ENCODE measurements around the gene TFEB. TPM values are rescaled to one million over a fixed set of nuclear protein-coding genes. Genes with fewer than 3 reads are reported as not detected.

TFEB gene
- total RNA-seq, 1 experiment from 2014 or later = 6.6 TPM

DNA sequence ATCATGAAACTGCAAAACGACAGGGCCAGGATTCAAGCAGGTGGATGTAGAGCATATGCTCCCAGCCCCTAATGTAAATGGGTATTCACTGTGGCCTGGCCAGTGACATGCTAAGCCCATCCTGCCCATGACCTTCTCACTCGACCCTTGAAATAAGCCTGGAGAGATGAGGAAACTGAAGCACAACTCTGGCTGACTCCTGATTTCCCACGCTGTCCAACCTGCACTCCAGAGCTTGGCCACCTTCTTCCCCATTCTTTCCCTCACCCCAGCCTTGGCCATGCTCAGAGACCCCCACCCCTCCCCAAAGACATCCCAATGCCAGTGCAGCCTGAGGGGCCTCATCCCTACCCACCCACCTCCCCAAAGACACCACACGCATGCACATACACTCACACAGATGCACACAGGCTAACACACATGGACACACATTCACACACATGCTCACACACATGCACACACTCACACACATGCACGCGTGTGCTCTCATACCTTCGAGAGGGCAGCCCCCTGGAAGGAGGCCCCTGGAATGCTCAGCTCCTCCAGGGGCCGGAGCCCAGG is 12.4 kb downstream of the TFEB start:
- H3K9me3 Mint-ChIP-seq (ENCODE audit: low read depth, unreplicated experiment) = no peaks in the 10 kb centered on the region

DNA sequence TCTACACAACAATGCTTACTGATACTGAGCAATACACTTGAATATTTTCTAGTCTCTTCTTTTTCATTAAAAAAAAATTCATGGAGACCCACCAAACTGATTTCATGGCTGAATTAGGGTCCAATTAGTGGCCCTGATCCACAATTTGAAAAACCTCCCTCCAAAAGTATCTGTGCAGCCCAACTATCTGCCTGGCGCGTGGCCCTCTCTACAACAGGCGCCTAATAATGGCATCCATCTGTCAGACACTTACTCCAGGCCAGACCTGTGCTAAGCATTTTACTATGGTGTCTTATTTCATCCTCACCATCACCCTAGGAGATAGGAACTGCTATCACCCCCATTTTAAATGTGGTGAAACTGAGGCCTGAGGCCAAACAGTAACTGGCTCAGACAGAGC is 14.0 kb downstream of the TFEB start:
- H3K36me3 Mint-ChIP-seq (ENCODE audit: insufficient read depth, unreplicated experiment) = peaks cover 5% of the 10 kb centered on the region
- intact Hi-C loops (cut with micrococcal nuclease; ENCODE audit: unreplicated experiment) = no loop called here
- CTCF ChIA-PET = no interaction called here
- H3K27me3 Mint-ChIP-seq (ENCODE audit: unreplicated experiment) = no peaks in the 10 kb centered on the region
- no peak overlapping the region for H3K4me3 Mint-ChIP-seq (ENCODE audit: low read depth, unreplicated experiment)
- H3K9me3 Mint-ChIP-seq (ENCODE audit: low read depth, unreplicated experiment) = no peaks in the 10 kb centered on the region
- H3K4me1 Mint-ChIP-seq (ENCODE audit: low read depth, unreplicated experiment) = peaks cover 22% of the 10 kb centered on the region
- TF ChIP-seq, protein P1, sequence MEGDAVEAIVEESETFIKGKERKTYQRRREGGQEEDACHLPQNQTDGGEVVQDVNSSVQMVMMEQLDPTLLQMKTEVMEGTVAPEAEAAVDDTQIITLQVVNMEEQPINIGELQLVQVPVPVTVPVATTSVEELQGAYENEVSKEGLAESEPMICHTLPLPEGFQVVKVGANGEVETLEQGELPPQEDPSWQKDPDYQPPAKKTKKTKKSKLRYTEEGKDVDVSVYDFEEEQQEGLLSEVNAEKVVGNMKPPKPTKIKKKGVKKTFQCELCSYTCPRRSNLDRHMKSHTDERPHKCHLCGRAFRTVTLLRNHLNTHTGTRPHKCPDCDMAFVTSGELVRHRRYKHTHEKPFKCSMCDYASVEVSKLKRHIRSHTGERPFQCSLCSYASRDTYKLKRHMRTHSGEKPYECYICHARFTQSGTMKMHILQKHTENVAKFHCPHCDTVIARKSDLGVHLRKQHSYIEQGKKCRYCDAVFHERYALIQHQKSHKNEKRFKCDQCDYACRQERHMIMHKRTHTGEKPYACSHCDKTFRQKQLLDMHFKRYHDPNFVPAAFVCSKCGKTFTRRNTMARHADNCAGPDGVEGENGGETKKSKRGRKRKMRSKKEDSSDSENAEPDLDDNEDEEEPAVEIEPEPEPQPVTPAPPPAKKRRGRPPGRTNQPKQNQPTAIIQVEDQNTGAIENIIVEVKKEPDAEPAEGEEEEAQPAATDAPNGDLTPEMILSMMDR (IDR thresholded peaks at IDR 0.05; ENCODE audit: unreplicated experiment) = no peak
- BruUV-seq (replicated peaks) = no TSS peak
- no peak overlapping the region for H3K27ac Mint-ChIP-seq (ENCODE audit: unreplicated experiment)
- no peak for DNase-seq

More for the DNA sequence above, 12.4 kb downstream of the TFEB start:
- CTCF ChIA-PET = interaction anchor here (0.6 to 1.1 kb wide), 5 partner anchors 10 to 267 kb away, joined by 3 to 6 read pairs (median 3); no protein-coding TSS in a partner anchor
- intact Hi-C loops (cut with micrococcal nuclease; ENCODE audit: unreplicated experiment) = no loop called here
- peaks cover 14% of the 10 kb centered on the region for H3K4me1 Mint-ChIP-seq (ENCODE audit: low read depth, unreplicated experiment)
- BruUV-seq (replicated peaks) = no TSS peak
- H3K4me3 Mint-ChIP-seq (ENCODE audit: low read depth, unreplicated experiment) = peak overlapping the region; percentile 23
- H3K27me3 Mint-ChIP-seq (ENCODE audit: unreplicated experiment) = no peaks in the 10 kb centered on the region
- H3K36me3 Mint-ChIP-seq (ENCODE audit: insufficient read depth, unreplicated experiment) = peaks cover 5% of the 10 kb centered on the region
- no peak for DNase-seq
- no peak overlapping the region for H3K27ac Mint-ChIP-seq (ENCODE audit: unreplicated experiment)
- TF ChIP-seq, protein P1 (IDR thresholded peaks at IDR 0.05; ENCODE audit: unreplicated experiment) = no peak

DNA sequence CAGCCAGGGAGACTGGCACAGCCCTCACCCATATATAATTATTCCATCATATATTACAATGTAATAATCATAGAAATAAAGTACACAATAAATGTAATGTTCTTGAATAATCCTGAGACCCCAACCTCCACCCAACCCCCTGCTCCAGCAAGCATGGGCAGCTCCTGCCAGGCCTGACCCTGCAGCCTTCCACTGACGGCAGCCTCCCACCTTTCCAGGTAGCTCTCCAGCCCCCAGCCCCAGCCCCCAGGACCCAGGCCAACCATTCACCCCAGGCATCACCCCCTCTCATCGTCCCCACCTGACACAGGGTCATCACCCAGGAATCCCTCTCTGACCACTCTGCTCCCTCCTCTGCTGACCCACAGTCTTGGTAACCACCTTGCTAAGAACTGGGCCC is 14.6 kb downstream of the TFEB start:
- CTCF ChIA-PET = no interaction called here
- peaks cover 5% of the 10 kb centered on the region for H3K36me3 Mint-ChIP-seq (ENCODE audit: insufficient read depth, unreplicated experiment)
- intact Hi-C loops (cut with micrococcal nuclease; ENCODE audit: unreplicated experiment) = no loop called here
- no TSS peak for BruUV-seq (replicated peaks)
- TF ChIP-seq, protein P1 (IDR thresholded peaks at IDR 0.05; ENCODE audit: unreplicated experiment) = no peak
- no peak overlapping the region for H3K4me3 Mint-ChIP-seq (ENCODE audit: low read depth, unreplicated experiment)
- no peaks in the 10 kb centered on the region for H3K27me3 Mint-ChIP-seq (ENCODE audit: unreplicated experiment)
- H3K4me1 Mint-ChIP-seq (ENCODE audit: low read depth, unreplicated experiment) = peaks cover 26% of the 10 kb centered on the region
- no peak overlapping the region for H3K27ac Mint-ChIP-seq (ENCODE audit: unreplicated experiment)
- DNase-seq = no peak
- H3K9me3 Mint-ChIP-seq (ENCODE audit: low read depth, unreplicated experiment) = no peaks in the 10 kb centered on the region

DNA sequence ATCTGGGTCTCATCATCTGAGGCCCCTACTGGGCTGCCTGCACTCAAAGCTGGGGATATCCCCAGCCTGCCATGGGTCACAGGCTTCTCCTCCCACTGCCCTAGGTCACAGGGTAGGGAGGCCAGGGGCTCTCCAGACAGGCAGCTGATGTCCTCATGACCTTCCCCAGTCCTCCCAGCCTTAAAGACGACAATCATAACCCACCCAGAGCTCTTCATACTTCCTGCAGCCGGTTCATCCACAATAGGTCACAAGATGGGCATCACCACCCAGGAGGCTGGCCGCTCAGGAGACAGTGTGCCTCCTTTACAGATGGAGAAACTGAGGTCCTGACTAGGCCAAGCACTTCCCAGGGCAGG is 15.2 kb downstream of the TFEB start:
- TF ChIP-seq, protein P1 (IDR thresholded peaks at IDR 0.05; ENCODE audit: unreplicated experiment) = no peak
- no peaks in the 10 kb centered on the region for H3K9me3 Mint-ChIP-seq (ENCODE audit: low read depth, unreplicated experiment)
- intact Hi-C loops (cut with micrococcal nuclease; ENCODE audit: unreplicated experiment) = no loop called here
- no peak overlapping the region for H3K4me3 Mint-ChIP-seq (ENCODE audit: low read depth, unreplicated experiment)
- no peaks in the 10 kb centered on the region for H3K27me3 Mint-ChIP-seq (ENCODE audit: unreplicated experiment)
- H3K36me3 Mint-ChIP-seq (ENCODE audit: insufficient read depth, unreplicated experiment) = peaks cover 5% of the 10 kb centered on the region
- H3K27ac Mint-ChIP-seq (ENCODE audit: unreplicated experiment) = no peak overlapping the region
- DNase-seq = no peak
- BruUV-seq (replicated peaks) = no TSS peak
- peaks cover 31% of the 10 kb centered on the region for H3K4me1 Mint-ChIP-seq (ENCODE audit: low read depth, unreplicated experiment)
- CTCF ChIA-PET = no interaction called here
